SK-N-SH (cell line): Measurements from ENCODE around the gene SARDH. TPM values are rescaled to one million over a fixed set of nuclear protein-coding genes. Genes with fewer than 3 reads are reported as not detected.
A peak's percentile ranks its signal among the peaks of the same experiment; 100 is the strongest.

Experiments used
- CTCF ChIA-PET: fragments of 300-600, 350-600 bp; formaldehyde crosslinking; extraction: SDS; loops from one replicate; lab custom pipeline; 2021; lab: Yijun Ruan, JAX
- POLR2A ChIA-PET: fragments of 350-600 bp; sonication (Branson Sonifier 250); formaldehyde crosslinking; extraction: SDS; loops from one replicate; lab custom pipeline; 2020; ENCODE audit warnings: antibody characterized with exemption, inconsistent platforms; lab: Yijun Ruan, JAX
- DNase-seq: peaks from one replicate; pipeline ENCODE4 v3.0.0; 2012
- H2AFZ ChIP-seq: fragments of 200-600 bp; sonication (generic); 2 replicates; pipeline ENCODE4 v1.8.1; 2016; ENCODE audit warnings: antibody characterized with exemption, mild to moderate bottlenecking, low read depth
- H3F3A ChIP-seq: fragments of 200-600 bp; sonication (generic); replicated peaks from 2 replicates; pipeline ENCODE3; 2016; ENCODE audit warnings: antibody characterized with exemption, mild to moderate bottlenecking; ENCODE audit not compliant: insufficient read depth
- H3K27ac ChIP-seq, 2 experiments: fragments of 200-500 bp in 1 of 2; fragments of 200-600 bp in 1 of 2; sonication (Bioruptor generic) in 1 of 2; sonication (generic), shearing (Covaris generic) in 1 of 2; 2 replicates each; pipeline versions ENCODE4 v1.5.1 to v1.6.1; 2014 to 2016; ENCODE audit warnings: low read depth in 2 of 2, inconsistent platforms in 1 of 2, low read length in 1 of 2, mild to moderate bottlenecking in 1 of 2, mixed read lengths in 1 of 2
- H3K27me3 ChIP-seq: fragments of 200-600 bp; sonication (generic), shearing (Covaris generic); 2 replicates; pipeline ENCODE4 v1.6.1; 2016; ENCODE audit warnings: mixed run types; ENCODE audit not compliant: insufficient read depth
- H3K36me3 ChIP-seq, 2 experiments: fragments of 200-500 bp in 1 of 2; fragments of 200-600 bp in 1 of 2; sonication (Bioruptor generic) in 1 of 2; sonication (generic) in 1 of 2; replicated peaks in 1 of 2; 2 replicates each; pipeline versions ENCODE3 to v1.5.1; 2014 to 2016; ENCODE audit warnings: low read length in 1 of 2, mild to moderate bottlenecking in 1 of 2; ENCODE audit not compliant: insufficient read depth in 2 of 2, control insufficient read depth in 1 of 2
- H3K4me1 ChIP-seq, 2 experiments: fragments of 200-500 bp in 1 of 2; fragments of 200-600 bp in 1 of 2; sonication (Bioruptor generic) in 1 of 2; sonication (generic), shearing (Covaris generic) in 1 of 2; 2 replicates each; pipeline versions ENCODE4 v1.5.1 to v1.6.1; 2014 to 2016; ENCODE audit warnings: low read depth in 1 of 2, low read length in 1 of 2, mixed run types in 1 of 2; ENCODE audit not compliant: insufficient read depth in 2 of 2, control insufficient read depth in 1 of 2
- H3K4me2 ChIP-seq: fragments of 200-600 bp; sonication (generic), shearing (Covaris generic); 2 replicates; pipeline ENCODE4 v1.6.1; 2017; ENCODE audit warnings: mixed run types
- H3K4me3 ChIP-seq, 2 experiments: fragments of 200-500 bp in 1 of 2; fragments of 200-600 bp in 1 of 2; sonication (Bioruptor generic) in 1 of 2; sonication (generic), shearing (Covaris generic) in 1 of 2; 2 replicates each; pipeline versions ENCODE4 v1.5.1 to v1.8.1; 2014 to 2016; ENCODE audit warnings: low read depth in 2 of 2, inconsistent platforms in 1 of 2, low read length in 1 of 2, mild to moderate bottlenecking in 1 of 2, mixed read lengths in 1 of 2, moderate library complexity in 1 of 2
- H3K79me2 ChIP-seq: fragments of 200-600 bp; sonication (generic); 2 replicates; pipeline ENCODE4 v1.8.1; 2017; ENCODE audit warnings: mild to moderate bottlenecking; ENCODE audit not compliant: insufficient read depth
- H3K9ac ChIP-seq: fragments of 200-600 bp; sonication (generic); 2 replicates; pipeline ENCODE4 v1.6.1; 2017; ENCODE audit warnings: mixed run types
- H3K9me2 ChIP-seq: fragments of 200-600 bp; sonication (generic); 2 replicates; pipeline ENCODE4 v1.6.1; 2017; ENCODE audit warnings: mixed run types
- H3K9me3 ChIP-seq: fragments of 200-600 bp; sonication (generic); 2 replicates; pipeline ENCODE4 v1.6.1; 2017; ENCODE audit warnings: mixed run types, mild to moderate bottlenecking, moderate library complexity
- H4K20me1 ChIP-seq: fragments of 200-600 bp; sonication (generic); 2 replicates; pipeline ENCODE4 v1.6.1; 2017; ENCODE audit warnings: mild to moderate bottlenecking, mixed run types; ENCODE audit not compliant: insufficient read depth
- CTCF ChIP-seq: fragments of 200-600 bp; sonication (generic); IDR thresholded peaks from 2 replicates; pipeline ENCODE4 v1.6.1; 2017; ENCODE audit warnings: antibody characterized with exemption, mild to moderate bottlenecking, moderate library complexity
- MEF2A ChIP-seq: IDR thresholded peaks from 2 replicates; pipeline ENCODE4 v1.4.0; 2012; ENCODE audit warnings: low read depth, borderline replicate concordance
- RCOR1 ChIP-seq: fragments of 150-350 bp; IDR thresholded peaks from 2 replicates; pipeline ENCODE4 v1.6.1; 2017; ENCODE audit warnings: antibody characterized with exemption, low read length
- TCF12 ChIP-seq: IDR thresholded peaks from 2 replicates; pipeline ENCODE4 v1.4.0; 2012
- WGBS: methylation state at CpG from one replicate; pipeline ENCODE4 v1.1.6; 2017; ENCODE audit warnings: low lambda C conversion rate; 5-methylcytosine and 5-hydroxymethylcytosine counted together
- polyA plus RNA-seq, 3 experiments: library from polyadenylated mRNA; depleted of rRNA; stranded (reverse); fragments of >200 nt; gene quantifications; 2 replicates each; pipeline ENCODE4 v1.2.3, GENCODE V29; 2012

The SARDH gene
- polyA plus RNA-seq, 1 of the 3 experiments (the other 2 are of a cell fraction): 5.9 TPM

GRCh38 chr9:133727876-133728441 lies 10.2 kb downstream of the SARDH start:
- no peak overlapping the region for H3K4me2 ChIP-seq
- H3K27me3 ChIP-seq: no peaks in the 10 kb centered on the region
- H3K27ac ChIP-seq: no peak overlapping the region
- ChIA-PET CTCF (interaction anchor here (0.7 to 8.7 kb wide), 13 partner anchors 10 to 241 kb away, joined by 3 to 83 read pairs (median 6); partner anchors contain the start of genes ADAMTSL2 and SARDH), POLR2A (interaction anchor here (0.9 to 1.8 kb wide), 3 partner anchors 24 to 92 kb away, joined by 4 to 6 read pairs (median 6); partner anchors contain the start of gene DBH)
- no peak overlapping the region for H2AFZ ChIP-seq
- no peaks in the 10 kb centered on the region for H3K79me2 ChIP-seq
- H4K20me1 ChIP-seq: no peaks in the 10 kb centered on the region
- TF ChIP-seq RCOR1 (no peak), TCF12 (no peak)
- no peak overlapping the region for H3K4me3 ChIP-seq
- peak; percentile 29 for DNase-seq
- H3K9me2 ChIP-seq: no peaks in the 10 kb centered on the region
- peaks cover 0 to 3% of the 10 kb centered on the region in 2 experiments for H3K36me3 ChIP-seq
- no peaks in the 10 kb centered on the region for H3K9me3 ChIP-seq
- WGBS: 57% methylated on average over 2 of the region's 18 CpGs
- H3K4me1 ChIP-seq: peaks cover 0 to 5% of the 10 kb centered on the region in 2 experiments; a peak in 1 of 4 replicates
- peaks cover 4% of the 10 kb centered on the region for H3F3A ChIP-seq
- no peak overlapping the region for H3K9ac ChIP-seq

- Histone ChIP-seq H4K20me1 (no peaks in the 10 kb centered on the region), H3K4me1 (peaks cover 0 to 5% of the 10 kb centered on the region in 2 experiments; a peak in 1 of 4 replicates), H3K36me3 (peaks cover 0 to 3% of the 10 kb centered on the region in 2 experiments), H3K79me2 (no peaks in the 10 kb centered on the region), H3K4me3 (no peak overlapping the region), H3F3A (peaks cover 4% of the 10 kb centered on the region), H2AFZ (no peak overlapping the region), H3K27me3 (no peaks in the 10 kb centered on the region), H3K9ac (no peak overlapping the region), H3K4me2 (no peak overlapping the region), H3K9me3 (no peaks in the 10 kb centered on the region), H3K27ac (no peak overlapping the region), H3K9me2 (no peaks in the 10 kb centered on the region)
- ChIA-PET CTCF (interaction anchor here (0.6 to 8.7 kb wide), 37 partner anchors 8 to 539 kb away, joined by 3 to 83 read pairs (median 4); partner anchors contain the start of genes ADAMTSL2 and SARDH), POLR2A (interaction anchor here (0.8 to 1.8 kb wide), 4 partner anchors 23 to 91 kb away, joined by 4 to 6 read pairs (median 5); partner anchors contain the start of gene DBH)
- DNase-seq: peak; percentile 46
- 88% methylated on average over 4 of the region's 10 CpGs for WGBS
- TF ChIP-seq MEF2A (no peak), CTCF (peak; percentile 9; the same call in 1 of the 2 replicates)
Observed at GRCh38 chr9:133727277-133727875, 10.8 kb downstream of the SARDH start.
